HepG2 (cell line): Measurements from ENCODE around the gene CD6. TPM values are rescaled to one million over a fixed set of nuclear protein-coding genes. Genes with fewer than 3 reads are reported as not detected.

Experiments used
- ETV5 ChIP-seq: IDR thresholded peaks from 2 replicates; pipeline ENCODE4 v1.6.1; 2018; ENCODE audit warnings: missing biosample characterization, missing genetic modification reagents, inconsistent platforms, borderline replicate concordance
- NCOR1 ChIP-seq: fragments of 200-600 bp; sonication (generic); IDR thresholded peaks from 2 replicates; pipeline ENCODE4 v1.7.0; 2017; ENCODE audit warnings: antibody characterized with exemption, low read length, borderline replicate concordance
- PHF21A ChIP-seq: sonication (generic); formaldehyde crosslinking; IDR thresholded peaks from 2 replicates; pipeline ENCODE4 v1.5.0; 2020; ENCODE audit warnings: mild to moderate bottlenecking, missing genetic modification reagents
- PRDM10 ChIP-seq: sonication (generic); formaldehyde crosslinking; IDR thresholded peaks from 2 replicates; pipeline ENCODE4 v1.4.0; 2020; ENCODE audit warnings: low read depth, missing genetic modification reagents
- PTBP1 ChIP-seq: fragments of 200-400 bp; formaldehyde crosslinking; IDR thresholded peaks from 2 replicates; pipeline ENCODE4 v1.6.1; 2018; ENCODE audit warnings: low read length, low read depth; ENCODE audit not compliant: poor library complexity, severe bottlenecking
- SRSF1 ChIP-seq: fragments of 200-400 bp; formaldehyde crosslinking; optimal IDR thresholded peaks from 2 replicates; pipeline ENCODE3; 2017; ENCODE audit warnings: mild to moderate bottlenecking, low read depth, low read length, moderate library complexity
- TAF1 ChIP-seq: sonication (generic); formaldehyde crosslinking; IDR thresholded peaks from 2 replicates; pipeline ENCODE4 v1.4.0; 2020; ENCODE audit warnings: missing genetic modification reagents
- ZNF224 ChIP-seq: sonication (generic); formaldehyde crosslinking; IDR thresholded peaks from 2 replicates; pipeline ENCODE4 v1.5.0; 2020; ENCODE audit warnings: mild to moderate bottlenecking, missing genetic modification reagents
- ZNF234 ChIP-seq: sonication (generic); formaldehyde crosslinking; conservative IDR thresholded peaks from 2 replicates; pipeline ENCODE4 v1.5.1; 2020; ENCODE audit warnings: mild to moderate bottlenecking, missing genetic modification reagents
- ZNF317 ChIP-seq: sonication (generic); formaldehyde crosslinking; IDR thresholded peaks from 2 replicates; pipeline ENCODE4 v1.5.0; 2020; ENCODE audit warnings: mild to moderate bottlenecking, missing genetic modification reagents
- ZNF670 ChIP-seq: sonication (generic); formaldehyde crosslinking; IDR thresholded peaks from 2 replicates; pipeline ENCODE4 v1.8.0; 2022; ENCODE audit warnings: mild to moderate bottlenecking, missing genetic modification reagents, borderline replicate concordance
- ZNF792 ChIP-seq: IDR thresholded peaks from 2 replicates; pipeline ENCODE4 v1.6.1; 2016
- ZSCAN22 ChIP-seq: sonication (generic); formaldehyde crosslinking; IDR thresholded peaks from 2 replicates; pipeline ENCODE4 v1.4.0; 2020; ENCODE audit warnings: mild to moderate bottlenecking, missing genetic modification reagents
- polyA plus RNA-seq, 8 experiments: library from polyadenylated mRNA; depleted of rRNA in 3 of 8; stranded (reverse) in 7 of 8; unstranded in 1 of 8; fragments of >200 nt; fragmentation: Illumina TruSeq in 4 of 8; extraction: Trizol in 4 of 8; gene quantifications; 2 replicates each; pipeline versions ENCODE4 v1.2.1 to v1.2.3, GENCODE V29; 2011 to 2016; ENCODE audit warnings: low read depth in 4 of 8, missing spikeins in 1 of 8, mixed read lengths in 1 of 8; ENCODE audit not compliant: insufficient read depth in 1 of 8
- total RNA-seq, 5 experiments: library from RNA; depleted of rRNA; stranded (reverse); fragments of >200 nt; fragmentation: Illumina TruSeq; extraction: Trizol; gene quantifications; 2 replicates each; pipeline ENCODE4 v1.2.3, GENCODE V29; 2016; ENCODE audit warnings: low read depth in 1 of 5
- TF ChIP-seq, protein P1 (sequence below): sonication (generic); formaldehyde crosslinking; IDR thresholded peaks from 2 replicates; pipeline ENCODE4 v1.4.0; 2020; ENCODE audit warnings: missing genetic modification reagents
- TF ChIP-seq, protein P2 (sequence below): sonication (generic); formaldehyde crosslinking; IDR thresholded peaks from 2 replicates; pipeline ENCODE4; 2020; ENCODE audit warnings: missing genetic modification reagents, mild to moderate bottlenecking, borderline replicate concordance
- TF ChIP-seq, protein P3 (sequence below): sonication (generic); formaldehyde crosslinking; IDR thresholded peaks from 2 replicates; pipeline ENCODE4 v1.8.1; 2023; ENCODE audit warnings: mild to moderate bottlenecking, missing genetic modification reagents
- TF ChIP-seq, protein P4 (sequence below): sonication (generic); formaldehyde crosslinking; IDR thresholded peaks from 2 replicates; pipeline ENCODE4 v1.4.0; 2020; ENCODE audit warnings: missing genetic modification reagents
- TF ChIP-seq, protein P5 (sequence below): sonication (generic); formaldehyde crosslinking; IDR thresholded peaks from 2 replicates; pipeline ENCODE4 v1.4.0; 2020; ENCODE audit warnings: missing genetic modification reagents, borderline replicate concordance

CD6 gene
- total and polyA plus RNA-seq, 2 of the 13 experiments (the other 11 are each of a cell fraction or from before 2014, with no cell fraction given), result not detected

DNA sequence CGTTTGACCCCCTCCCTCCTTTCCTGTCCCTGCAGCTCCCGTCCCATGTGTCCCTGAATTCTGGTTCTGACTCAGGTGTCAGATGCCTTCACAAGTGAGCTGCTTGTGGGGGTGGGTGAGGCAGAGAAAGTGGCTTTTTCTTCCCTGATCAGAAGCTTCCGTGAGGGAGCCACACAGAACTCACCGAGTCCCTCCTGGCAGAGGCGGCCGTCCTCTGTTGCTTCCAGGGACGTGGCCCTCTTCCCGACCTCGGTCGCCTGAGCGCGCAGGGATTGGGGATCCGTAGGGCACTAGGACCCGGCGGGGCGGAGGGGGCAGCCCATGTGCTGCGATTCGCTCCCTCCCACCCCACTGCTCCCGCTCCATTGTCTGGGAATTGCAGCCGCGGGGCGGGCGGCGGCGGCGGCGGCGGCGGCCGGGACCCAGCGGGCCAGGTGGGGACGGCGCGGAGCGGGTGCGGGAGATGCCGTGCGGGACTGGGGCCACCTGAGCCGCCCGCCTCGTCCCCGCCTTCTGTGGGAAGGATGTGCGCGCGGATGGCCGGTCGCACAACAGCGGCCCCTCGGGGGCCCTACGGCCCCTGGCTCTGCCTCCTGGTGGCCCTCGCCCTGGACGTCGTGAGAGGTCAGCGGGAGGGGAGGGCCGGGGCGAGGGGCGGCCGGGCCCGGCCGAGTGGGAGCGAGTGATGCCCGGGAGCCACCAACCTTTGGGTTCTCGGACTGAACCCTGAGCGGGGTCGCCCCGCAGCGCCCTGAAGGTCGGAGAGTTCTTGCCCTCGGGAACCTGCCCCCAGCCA lies 47.2 kb upstream of the CD6 start, which contains the start of gene TMEM132A (continued):
- TF ChIP-seq, protein P1, sequence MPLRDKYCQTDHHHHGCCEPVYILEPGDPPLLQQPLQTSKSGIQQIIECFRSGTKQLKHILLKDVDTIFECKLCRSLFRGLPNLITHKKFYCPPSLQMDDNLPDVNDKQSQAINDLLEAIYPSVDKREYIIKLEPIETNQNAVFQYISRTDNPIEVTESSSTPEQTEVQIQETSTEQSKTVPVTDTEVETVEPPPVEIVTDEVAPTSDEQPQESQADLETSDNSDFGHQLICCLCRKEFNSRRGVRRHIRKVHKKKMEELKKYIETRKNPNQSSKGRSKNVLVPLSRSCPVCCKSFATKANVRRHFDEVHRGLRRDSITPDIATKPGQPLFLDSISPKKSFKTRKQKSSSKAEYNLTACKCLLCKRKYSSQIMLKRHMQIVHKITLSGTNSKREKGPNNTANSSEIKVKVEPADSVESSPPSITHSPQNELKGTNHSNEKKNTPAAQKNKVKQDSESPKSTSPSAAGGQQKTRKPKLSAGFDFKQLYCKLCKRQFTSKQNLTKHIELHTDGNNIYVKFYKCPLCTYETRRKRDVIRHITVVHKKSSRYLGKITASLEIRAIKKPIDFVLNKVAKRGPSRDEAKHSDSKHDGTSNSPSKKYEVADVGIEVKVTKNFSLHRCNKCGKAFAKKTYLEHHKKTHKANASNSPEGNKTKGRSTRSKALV (CRISPR knock-in tag), result peak; percentile 30; the same call in 1 of the 2 replicates
- TF ChIP-seq PRDM10 (CRISPR knock-in tag) (0 out of 2 replicates have a peak, but pooled peaks have one; percentile 57), ZNF792 (CRISPR knock-in tag) (no peak), ETV5 (CRISPR knock-in tag) (0 out of 2 replicates have a peak, but pooled peaks have one; percentile 18), ZSCAN22 (CRISPR knock-in tag) (no peak), PTBP1 (no peak), ZNF317 (CRISPR knock-in tag) (no peak), SRSF1 (peak; percentile 44), TAF1 (CRISPR knock-in tag) (peak; percentile 34; the same call in 1 of the 2 replicates), ZNF234 (CRISPR knock-in tag) (no peak), ZNF224 (CRISPR knock-in tag) (no peak), PHF21A (no peak), ZNF670 (CRISPR knock-in tag) (no peak), NCOR1 (no peak)
- TF ChIP-seq, protein P2, sequence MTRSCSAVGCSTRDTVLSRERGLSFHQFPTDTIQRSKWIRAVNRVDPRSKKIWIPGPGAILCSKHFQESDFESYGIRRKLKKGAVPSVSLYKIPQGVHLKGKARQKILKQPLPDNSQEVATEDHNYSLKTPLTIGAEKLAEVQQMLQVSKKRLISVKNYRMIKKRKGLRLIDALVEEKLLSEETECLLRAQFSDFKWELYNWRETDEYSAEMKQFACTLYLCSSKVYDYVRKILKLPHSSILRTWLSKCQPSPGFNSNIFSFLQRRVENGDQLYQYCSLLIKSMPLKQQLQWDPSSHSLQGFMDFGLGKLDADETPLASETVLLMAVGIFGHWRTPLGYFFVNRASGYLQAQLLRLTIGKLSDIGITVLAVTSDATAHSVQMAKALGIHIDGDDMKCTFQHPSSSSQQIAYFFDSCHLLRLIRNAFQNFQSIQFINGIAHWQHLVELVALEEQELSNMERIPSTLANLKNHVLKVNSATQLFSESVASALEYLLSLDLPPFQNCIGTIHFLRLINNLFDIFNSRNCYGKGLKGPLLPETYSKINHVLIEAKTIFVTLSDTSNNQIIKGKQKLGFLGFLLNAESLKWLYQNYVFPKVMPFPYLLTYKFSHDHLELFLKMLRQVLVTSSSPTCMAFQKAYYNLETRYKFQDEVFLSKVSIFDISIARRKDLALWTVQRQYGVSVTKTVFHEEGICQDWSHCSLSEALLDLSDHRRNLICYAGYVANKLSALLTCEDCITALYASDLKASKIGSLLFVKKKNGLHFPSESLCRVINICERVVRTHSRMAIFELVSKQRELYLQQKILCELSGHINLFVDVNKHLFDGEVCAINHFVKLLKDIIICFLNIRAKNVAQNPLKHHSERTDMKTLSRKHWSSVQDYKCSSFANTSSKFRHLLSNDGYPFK (CRISPR knock-in tag), result no peak
- TF ChIP-seq, protein P3, sequence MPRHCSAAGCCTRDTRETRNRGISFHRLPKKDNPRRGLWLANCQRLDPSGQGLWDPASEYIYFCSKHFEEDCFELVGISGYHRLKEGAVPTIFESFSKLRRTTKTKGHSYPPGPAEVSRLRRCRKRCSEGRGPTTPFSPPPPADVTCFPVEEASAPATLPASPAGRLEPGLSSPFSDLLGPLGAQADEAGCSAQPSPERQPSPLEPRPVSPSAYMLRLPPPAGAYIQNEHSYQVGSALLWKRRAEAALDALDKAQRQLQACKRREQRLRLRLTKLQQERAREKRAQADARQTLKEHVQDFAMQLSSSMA (CRISPR knock-in tag), result no peak
- TF ChIP-seq, protein P4, sequence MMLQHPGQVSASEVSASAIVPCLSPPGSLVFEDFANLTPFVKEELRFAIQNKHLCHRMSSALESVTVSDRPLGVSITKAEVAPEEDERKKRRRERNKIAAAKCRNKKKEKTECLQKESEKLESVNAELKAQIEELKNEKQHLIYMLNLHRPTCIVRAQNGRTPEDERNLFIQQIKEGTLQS, result no peak
- TF ChIP-seq, protein P5, sequence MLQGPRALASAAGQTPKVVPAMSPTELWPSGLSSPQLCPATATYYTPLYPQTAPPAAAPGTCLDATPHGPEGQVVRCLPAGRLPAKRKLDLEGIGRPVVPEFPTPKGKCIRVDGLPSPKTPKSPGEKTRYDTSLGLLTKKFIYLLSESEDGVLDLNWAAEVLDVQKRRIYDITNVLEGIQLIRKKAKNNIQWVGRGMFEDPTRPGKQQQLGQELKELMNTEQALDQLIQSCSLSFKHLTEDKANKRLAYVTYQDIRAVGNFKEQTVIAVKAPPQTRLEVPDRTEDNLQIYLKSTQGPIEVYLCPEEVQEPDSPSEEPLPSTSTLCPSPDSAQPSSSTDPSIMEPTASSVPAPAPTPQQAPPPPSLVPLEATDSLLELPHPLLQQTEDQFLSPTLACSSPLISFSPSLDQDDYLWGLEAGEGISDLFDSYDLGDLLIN, result no peak
